Natural killer cell treated with Interleukin-12 subunit alpha and Interleukin-12 subunit beta and Interleukin-15 and Interleukin-18, amount 100 ng/mL, for 72 hours (primary cell): ENCODE data around the gene OR5AK2. TPM values are rescaled to one million over a fixed set of nuclear protein-coding genes. Genes with fewer than 3 reads are reported as not detected.

Source experiments
- ATAC-seq, 2 donors: fragments of 150-1000 bp; cut with Tn5 transposase in 1 of 2; sonication (Bioruptor Pico), chemical (Tn5 transposase) in 1 of 2; 2 replicates each; pipeline ENCODE4 v1.10.0; 2021
- DNase-seq: peaks from one replicate; pipeline ENCODE4 v3.0.0; 2022; ENCODE audit warnings: low spot score
- H3K27ac Mint-ChIP-seq, 2 donors: 1 replicate in 1 of 2; 2 replicates in 1 of 2; pipeline ENCODE4 v1.8.0; 2022; ENCODE audit warnings: mixed read lengths in 2 of 2, mild to moderate bottlenecking in 1 of 2, moderate library complexity in 1 of 2
- H3K27me3 Mint-ChIP-seq, 2 donors: 1 replicate in 1 of 2; 2 replicates in 1 of 2; pipeline ENCODE4 v1.8.0; 2022; ENCODE audit warnings: mixed read lengths in 2 of 2
- H3K36me3 Mint-ChIP-seq: one replicate; pipeline ENCODE4 v1.8.0; 2022; ENCODE audit warnings: mixed read lengths
- H3K4me1 Mint-ChIP-seq, 2 donors: 1 replicate in 1 of 2; 2 replicates in 1 of 2; pipeline ENCODE4 v1.8.0; 2022; ENCODE audit warnings: low read depth in 2 of 2, mixed read lengths in 2 of 2, mild to moderate bottlenecking in 1 of 2
- H3K4me3 Mint-ChIP-seq: one replicate; pipeline ENCODE4 v1.8.0; 2022; ENCODE audit warnings: mixed read lengths
- H3K9me3 Mint-ChIP-seq: 2 replicates; pipeline ENCODE4 v1.8.0; 2022; ENCODE audit warnings: mixed read lengths
- total RNA-seq, 2 donors: library from RNA; stranded (reverse); gene quantifications; one replicate each; pipeline ENCODE4 v1.2.3, GENCODE V29; 2022

OR5AK2 gene
- total RNA-seq, 2 donors from 2014 or later: not detected

GRCh38 chr11:57031556-57031955 lies 42.8 kb downstream of the OR5AK2 start:
- no peak for ATAC-seq
- H3K36me3 Mint-ChIP-seq: no peaks in the 10 kb centered on the region
- DNase-seq: no peak
- H3K9me3 Mint-ChIP-seq: peaks cover 7% of the 10 kb centered on the region
- H3K27me3 Mint-ChIP-seq: no peaks in the 10 kb centered on the region
- H3K27ac Mint-ChIP-seq: no peak overlapping the region
- no peaks in the 10 kb centered on the region for H3K4me1 Mint-ChIP-seq
- no peak overlapping the region for H3K4me3 Mint-ChIP-seq

Other genes with a start within 250 kb of the OR5AK2 start
- gene OR9G4, start 240.2 kb upstream of the OR5AK2 start, total RNA-seq: not detected
- not detected for gene LRRC55, start 193.0 kb downstream of the OR5AK2 start, total RNA-seq
- not detected for gene APLNR, start 248.3 kb downstream of the OR5AK2 start, total RNA-seq